ENCODE data around the gene VRK3.
"Not testable (repeated sequence)": the region's sequence is repeated elsewhere in the genome, so short reads cannot be mapped to it uniquely, and the experiment has no call there.

The VRK3 gene

DNA sequence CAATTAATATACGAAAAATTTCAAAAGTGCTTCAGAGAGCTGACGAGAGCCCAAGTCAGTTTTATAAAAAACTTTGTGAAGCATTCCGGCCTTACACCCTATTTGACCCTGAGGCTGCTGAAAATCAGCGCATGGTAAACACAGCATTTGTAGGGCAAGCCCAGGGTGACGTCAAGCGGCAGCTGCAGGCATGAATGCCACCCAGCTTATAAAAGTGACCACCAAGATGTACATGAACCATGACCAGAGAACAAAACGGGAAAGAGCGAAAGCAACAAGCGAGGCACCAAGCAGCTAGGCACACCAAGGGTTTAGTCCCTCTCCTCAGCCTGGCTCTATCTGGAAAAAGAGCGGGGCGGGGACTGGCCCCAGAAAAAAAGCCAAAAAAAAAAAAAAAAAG, 70.2 kb downstream of the VRK3 start:
- DNase-seq (ENCODE audit: low read depth, low spot score) = no peak

DNA sequence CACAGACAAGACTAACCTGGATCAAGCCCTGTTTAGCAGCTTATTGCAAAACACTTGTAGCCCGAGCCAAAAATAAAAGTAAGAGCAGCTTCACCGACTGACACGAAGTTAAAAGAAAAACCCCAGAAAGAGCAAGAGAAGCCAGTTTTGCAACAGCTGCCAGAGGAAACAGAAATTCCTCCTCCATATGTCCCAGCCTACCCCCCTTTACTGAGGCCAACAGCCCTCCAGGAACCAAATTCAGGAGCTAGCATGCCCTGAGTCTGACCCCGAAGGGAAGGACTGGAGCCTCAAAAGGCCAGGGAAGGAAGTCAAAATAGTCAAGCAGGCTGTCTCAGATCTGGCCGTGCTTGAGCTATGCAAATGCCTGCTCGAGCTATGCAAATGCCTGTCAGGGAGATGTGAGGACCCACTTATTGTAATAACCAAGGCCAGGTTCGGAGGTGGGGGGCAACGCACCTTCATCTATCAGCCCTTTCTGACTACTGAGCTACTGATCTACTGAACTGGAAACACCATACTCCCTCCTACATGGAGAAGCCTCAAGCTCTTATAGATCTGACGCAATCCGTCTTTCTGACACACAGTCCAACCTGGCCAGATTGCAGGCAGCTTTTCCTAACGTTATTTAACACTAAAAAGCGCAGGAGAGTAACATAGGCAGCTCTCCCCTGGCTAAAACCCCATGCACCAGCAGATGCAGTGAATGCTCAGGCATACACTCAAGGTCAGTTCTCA, 70.9 kb downstream of the VRK3 start:
- no peak for DNase-seq (ENCODE audit: low read depth, low spot score)

DNA sequence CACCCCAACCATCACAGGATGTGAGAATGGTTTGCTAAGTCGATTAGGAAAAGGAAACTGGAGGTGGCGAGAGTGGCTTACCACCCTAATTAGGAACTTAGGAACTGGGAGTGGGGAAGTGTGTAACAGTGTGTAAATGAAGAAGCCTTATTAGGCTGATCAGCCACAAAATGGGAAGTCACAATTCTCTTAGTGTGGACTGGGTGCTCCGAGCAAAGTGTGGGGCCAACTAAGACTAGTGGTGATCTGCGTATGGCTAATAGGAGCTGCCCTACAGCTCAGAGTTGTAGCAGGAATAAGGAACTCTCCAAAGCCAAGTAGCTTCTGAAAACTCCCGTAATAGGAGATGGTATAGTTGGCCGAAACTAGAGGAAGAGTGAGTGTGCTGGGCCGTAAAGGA, 71.8 kb downstream of the VRK3 start:
- no peak for DNase-seq (ENCODE audit: low read depth, low spot score)

DNA sequence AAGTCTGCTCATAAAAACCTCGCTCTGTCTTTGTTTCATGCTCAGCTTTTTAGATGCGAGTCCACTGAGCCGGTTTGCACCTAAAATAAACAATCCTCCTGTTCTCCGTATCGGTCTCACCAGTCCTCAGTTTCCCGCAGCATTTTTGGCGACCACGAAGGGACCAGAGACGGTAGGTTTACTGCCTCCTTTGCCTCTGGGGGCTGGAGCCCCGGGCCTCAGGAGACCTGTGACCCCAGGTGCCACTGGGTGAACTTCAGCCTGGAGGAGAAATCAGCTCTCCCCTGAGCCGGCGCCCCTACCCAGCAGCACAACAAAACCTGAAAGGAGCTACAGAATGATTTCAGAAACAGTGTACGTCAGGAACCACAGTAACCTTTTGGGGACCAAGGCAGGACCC, 72.3 kb downstream of the VRK3 start:
- no peak for DNase-seq (ENCODE audit: low read depth, low spot score)

DNA sequence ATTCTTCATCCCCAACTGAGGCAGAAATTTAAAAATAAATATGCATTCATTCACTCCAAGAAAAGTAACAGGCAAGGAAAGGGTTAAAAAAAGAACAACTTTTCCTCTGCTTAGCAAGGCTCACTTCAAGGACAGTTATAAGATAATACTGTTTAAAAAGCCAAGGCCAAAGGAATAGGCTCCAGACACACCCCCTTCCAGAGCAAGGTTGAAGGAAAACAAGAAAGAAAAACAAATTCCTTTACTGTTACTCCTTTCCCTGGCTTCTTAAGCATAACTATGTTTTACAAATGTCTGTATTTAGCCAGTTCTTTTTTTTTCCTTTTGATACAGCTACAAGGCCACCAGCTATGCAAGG, 72.7 kb downstream of the VRK3 start:
- no peak for DNase-seq (ENCODE audit: low read depth, low spot score)

DNA sequence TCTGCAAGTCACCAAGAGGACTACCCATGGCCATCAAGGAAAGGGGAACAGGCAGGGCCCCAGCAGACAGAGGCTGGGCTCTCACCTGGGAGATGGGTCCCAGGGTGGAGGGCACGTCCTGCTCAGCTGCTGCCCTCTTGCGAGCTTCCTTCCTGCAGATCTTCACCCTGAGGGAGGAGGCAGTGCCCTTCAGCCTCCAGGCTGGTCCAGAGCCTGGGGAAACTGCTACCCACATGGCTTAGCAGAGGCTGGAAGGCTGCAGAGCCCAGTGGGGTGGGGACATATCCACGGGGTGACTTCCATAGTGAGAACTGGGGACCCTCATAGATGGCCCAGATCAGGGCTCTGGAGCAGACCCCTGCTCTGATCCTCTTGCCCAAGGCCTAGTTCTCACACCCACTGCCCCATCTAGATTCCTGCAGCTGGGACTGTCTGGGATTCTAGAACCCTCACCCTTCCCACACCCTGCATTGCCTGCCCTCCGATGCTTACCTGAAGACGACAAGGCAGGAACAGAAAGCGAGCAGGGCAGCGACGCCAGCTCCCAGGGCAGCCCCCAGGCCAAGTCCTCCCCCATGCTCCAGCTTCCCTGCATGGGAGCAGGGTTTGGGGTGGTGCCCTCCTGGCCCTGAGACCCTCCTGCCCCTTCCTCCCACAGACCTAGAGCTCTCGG, 73.2 kb downstream of the VRK3 start:
- DNase-seq (ENCODE audit: low read depth, low spot score) = no peak

DNA sequence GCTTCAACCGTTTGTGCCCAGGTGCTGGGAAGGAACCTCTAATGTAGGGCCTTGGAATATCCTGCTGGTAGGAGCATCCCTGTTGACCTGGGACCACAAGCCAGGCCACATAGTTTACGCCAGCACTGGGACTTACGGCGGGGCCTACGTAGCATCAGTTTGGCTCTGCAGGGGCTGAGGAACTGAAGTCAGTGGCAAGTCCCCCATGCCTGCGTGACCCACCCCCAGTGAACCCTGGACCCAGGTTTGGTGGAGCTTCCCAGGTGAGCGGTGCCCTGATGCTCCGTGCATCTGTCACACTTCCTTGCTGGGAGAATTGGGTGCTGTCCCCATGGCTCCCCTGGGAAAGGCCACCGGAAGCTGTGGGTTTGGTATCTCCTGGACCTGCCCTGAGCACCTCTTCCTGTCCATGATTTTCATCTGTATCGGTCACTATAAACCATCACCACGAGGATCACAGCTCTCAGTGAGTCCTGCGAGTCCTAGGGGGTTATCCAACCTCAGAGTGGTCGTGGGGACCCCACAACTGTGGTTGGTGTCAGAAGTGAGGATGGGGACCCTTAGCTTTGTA, 74.1 kb downstream of the VRK3 start:
- no peak for DNase-seq (ENCODE audit: low read depth, low spot score)

DNA sequence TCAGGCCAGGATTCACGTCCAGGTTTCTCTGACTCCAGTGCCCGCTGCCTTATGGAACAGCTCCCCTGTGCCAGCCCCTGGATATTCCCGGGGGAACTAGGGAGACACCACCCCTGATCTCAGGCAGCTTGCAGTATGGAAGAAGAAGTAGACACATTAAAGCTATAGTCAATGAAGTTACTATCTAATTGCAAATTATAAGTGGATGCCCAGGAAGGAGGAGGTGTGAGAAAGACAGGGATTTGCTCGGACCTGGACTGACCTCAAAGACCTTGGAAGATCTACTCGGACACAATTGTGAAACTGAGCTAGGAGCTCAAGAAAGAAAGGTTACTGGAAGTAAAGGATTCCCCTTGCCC, 74.6 kb downstream of the VRK3 start:
- DNase-seq (ENCODE audit: low read depth, low spot score) = no peak

DNA sequence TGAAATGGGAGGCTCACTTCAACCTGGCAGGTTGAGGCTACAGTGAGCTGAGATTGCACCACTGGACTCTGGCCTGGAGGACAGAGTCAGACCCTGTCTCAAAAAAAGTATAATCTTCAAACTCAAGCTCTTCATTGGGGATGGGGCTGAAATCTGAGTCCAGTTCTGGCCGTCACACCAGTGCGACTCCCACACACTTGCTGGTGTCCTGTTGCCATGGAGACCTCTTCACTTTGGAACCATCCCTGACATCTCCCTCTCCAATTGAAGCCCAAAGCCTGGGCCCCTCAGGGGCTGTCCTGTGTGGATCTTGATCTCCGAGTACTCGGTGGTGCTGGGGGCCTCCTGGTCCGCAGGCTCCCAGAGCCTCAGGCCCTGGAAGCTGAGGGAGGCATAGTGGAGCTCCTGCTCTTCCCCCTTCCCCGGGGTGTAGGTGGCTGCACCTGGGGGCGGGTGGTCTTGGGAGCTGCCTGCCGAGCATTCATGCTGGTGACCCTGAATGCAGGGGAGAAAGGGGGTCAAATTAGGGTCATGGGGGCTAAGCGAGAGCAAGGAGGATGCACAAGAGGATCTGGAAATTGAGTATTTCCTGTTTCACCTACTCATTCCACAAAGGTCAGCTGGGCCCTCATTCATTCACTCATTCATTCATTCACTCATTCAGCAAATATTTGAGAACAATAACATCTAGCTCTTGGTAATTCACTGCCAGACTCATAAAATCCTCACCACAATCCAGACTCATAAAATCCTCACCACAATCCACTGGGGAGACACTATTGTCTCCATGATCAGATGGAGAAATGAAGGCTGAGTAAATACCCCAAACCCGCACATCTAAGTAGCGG, 75.2 kb downstream of the VRK3 start:
- no peak for DNase-seq (ENCODE audit: low read depth, low spot score)

DNA sequence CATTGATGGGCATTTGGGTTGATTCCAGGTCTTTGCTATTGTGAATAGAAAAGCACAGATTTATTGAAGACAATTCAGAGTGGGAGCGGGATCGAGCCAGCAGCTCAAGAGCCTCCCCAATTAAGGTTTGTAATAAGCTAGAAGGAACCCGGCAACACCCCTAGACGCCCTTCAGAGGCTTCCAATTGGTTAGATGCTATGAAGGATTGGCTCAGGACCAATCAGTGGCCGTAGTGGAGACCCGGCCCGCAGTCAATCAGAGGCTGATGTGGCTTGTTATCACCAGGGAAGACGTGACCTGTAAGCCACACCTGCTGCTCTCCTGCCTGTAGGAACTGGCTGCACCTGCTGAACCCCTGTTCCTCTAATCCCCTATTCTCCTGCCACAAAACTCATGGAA, 78.8 kb downstream of the VRK3 start:
- DNase-seq (ENCODE audit: low read depth, low spot score) = no peak

DNA sequence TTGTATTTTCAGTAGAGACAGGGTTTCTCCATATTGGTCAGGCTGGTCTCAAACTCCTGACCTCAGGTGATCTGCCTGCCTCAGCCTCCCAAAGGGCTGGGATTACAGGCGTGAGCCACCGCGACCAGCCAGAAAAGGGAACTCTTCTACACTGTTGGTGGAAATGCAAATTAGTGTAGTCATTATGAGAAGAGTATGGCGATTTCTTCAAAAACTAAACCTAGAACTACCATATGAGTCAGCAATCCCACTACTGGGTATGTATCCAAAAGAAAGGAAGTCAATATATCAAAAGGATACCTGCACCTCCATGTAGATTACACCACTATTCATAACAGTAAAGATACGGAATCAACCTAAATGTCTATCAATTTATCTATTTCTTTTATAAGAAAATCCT, 80.6 kb downstream of the VRK3 start:
- not testable (repeated sequence) for DNase-seq (ENCODE audit: low read depth, low spot score)

DNA sequence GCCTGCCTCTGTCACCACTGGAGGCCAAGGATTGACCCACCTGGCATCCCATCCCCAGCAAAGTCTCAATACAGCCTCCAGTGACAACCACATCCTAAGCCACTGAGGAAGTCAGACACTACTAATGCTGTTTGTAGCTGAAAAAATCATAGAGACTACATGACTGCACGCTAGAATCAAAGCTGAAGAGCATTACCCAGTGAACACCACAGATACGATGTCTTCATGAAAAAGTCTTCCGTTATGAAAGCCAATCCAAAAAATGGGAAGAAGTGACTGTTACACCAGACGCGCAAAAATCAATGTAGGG, 84.7 kb downstream of the VRK3 start:
- no peak for DNase-seq (ENCODE audit: low read depth, low spot score)

DNA sequence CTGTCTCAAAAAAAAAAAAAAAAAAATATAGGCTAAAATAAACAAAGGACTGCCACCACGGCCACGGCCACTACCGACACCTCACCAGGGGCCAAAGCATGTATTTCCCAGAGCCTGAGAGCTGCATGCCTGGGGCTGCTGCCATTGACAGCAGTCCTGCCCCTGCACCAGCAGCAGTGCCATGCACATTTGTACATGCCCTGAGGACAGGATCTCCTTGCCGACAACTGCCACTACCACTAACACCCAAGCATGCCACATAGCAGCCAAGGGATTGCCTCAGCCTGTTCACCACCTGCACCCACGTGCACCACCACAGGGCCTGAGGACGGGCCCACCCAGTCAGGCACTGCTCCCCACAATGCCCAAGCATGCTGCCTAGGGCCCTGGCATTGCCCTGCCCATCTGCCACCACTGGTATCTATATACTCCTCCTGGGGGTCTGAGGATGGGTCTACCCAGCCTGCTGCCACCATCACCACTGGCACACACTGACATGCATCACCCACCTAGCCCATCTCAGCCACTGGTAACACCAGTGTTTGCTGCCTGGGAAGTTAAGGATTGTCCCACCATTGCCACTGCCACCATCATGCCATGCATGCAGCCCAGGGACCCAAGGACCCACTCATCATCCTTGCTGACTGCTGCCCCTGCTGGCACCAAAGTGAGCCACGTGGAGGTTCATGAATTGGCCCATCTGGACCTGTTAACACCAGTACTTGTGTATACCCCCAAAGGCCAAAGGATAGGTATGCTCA, 85.3 kb downstream of the VRK3 start:
- no peak for DNase-seq (ENCODE audit: low read depth, low spot score)

DNA sequence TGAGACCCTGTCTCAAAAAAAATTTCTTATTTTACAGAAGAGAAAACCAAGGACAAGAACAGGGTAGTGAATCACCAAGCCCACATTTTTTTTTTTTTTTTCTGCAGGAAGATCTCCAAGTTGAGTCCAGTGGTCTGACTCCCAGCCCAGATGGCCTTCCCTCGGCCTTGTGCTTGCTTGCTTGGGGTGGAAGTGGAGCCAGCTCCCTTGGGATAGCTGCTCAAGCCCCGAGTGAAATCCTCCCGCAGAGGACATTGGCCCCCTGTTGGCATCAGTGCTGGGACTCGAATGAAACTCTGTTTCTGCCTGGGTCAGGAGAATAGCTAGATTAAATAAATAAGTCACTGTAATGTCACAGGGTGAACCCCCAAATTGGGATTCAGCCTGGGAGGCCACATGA, 86.5 kb downstream of the VRK3 start:
- no peak for DNase-seq (ENCODE audit: low read depth, low spot score)

DNA sequence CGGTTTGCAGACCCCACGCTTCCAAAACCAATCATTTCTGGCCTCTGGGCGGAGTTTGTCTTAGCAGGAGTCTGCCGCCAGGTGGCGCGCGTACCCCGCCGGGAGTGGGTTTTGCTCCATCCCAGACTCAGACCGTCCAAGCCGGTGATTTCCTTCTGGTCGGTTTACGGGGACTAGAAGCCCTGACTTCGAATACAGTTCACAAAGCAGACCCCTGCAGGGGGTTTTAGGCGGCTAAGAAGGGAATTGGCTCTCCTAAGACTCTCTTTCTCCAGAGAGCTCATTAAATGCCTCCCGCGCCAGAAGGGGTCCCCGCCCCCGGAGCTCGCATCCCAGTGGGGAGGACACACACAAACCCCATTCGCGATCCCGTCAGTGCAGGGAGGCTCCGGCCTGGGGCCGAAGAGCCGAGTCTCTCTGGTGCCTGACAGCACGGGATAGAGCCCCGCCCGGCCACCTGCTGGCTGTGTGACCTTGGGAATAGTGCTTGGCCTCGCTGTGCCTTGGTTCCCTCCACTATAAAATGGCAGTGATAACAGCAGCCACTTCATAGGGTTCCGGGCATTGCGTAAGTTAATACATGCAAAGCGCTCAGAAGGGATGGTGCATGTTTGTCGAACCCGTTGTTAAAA, 87.3 kb downstream of the VRK3 start:
- DNase-seq (ENCODE audit: low read depth, low spot score) = peak; percentile 62

DNA sequence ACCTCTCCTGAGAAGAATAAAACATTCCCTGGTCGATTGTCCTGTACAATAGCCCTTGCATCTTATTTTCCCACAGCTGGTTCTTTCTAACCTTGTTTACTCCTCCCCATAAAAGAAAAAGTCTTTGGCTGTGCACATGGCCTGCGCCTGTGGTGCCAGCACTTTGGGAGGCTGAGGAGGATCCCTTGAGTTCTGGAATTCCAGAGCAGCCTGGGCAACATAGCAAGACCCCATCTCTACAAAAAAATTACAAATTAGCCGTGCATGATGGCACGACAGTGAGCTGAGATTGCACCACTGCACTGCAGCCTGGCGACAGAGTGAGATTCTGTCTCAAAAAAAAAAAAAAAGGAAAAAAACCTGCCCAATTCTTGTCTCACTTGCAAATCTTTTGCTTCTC, 88.6 kb downstream of the VRK3 start:
- no peak for DNase-seq (ENCODE audit: low read depth, low spot score)

DNA sequence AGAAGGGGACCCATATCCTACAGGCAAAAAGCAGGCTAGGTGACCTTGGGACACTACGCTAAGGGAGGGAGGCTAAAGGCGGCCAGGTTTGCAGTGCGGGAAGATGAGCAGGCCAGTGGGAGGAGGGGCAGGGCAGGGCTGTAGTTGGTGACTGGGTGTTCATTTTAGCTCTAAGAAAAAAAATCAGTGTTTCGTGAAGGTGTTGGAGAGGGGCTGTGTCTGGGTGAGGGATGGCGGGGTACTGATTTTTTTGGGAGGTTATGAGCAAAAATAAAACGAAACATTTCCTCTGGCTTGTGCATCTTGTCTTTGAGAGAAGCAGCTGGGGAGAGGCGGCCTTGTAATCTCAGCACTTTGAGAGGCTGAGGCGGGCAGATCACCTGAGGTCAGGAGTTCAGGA, 91.5 kb downstream of the VRK3 start:
- DNase-seq (ENCODE audit: low read depth, low spot score) = no peak

DNA sequence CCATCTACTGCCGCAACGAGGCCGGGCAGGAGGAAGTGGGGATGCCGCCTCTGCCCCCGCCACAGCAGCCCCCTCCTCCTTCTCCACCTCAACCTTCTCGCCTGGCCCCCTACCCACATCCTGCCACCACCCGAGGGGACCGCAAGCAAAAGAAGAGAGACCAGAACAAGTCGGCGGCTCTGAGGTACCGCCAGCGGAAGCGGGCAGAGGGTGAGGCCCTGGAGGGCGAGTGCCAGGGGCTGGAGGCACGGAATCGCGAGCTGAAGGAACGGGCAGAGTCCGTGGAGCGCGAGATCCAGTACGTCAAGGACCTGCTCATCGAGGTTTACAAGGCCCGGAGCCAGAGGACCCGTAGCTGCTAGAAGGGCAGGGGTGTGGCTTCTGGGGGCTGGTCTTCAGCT, 92.4 kb downstream of the VRK3 start:
- no peak for DNase-seq (ENCODE audit: low read depth, low spot score)

DNA sequence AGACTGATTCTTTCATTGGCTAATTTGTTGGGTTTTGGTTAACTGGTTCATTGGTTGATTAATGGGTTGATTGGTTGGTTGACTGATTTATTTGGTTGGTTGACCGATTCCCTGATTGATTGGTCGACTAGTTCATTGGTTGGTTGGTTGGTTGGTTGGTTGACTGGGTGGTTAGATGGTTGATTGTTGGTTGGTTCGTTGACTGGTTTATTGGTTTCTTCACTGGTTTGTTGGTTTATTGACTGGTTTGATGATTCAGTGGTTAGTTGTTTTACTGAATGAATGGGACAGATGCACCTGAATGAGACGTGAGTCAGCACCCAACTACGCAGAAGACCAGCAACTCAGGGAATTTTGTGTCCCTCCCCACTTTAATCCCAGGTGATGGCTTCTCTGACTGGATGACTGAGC, 93.1 kb downstream of the VRK3 start:
- no peak for DNase-seq (ENCODE audit: low read depth, low spot score)

DNA sequence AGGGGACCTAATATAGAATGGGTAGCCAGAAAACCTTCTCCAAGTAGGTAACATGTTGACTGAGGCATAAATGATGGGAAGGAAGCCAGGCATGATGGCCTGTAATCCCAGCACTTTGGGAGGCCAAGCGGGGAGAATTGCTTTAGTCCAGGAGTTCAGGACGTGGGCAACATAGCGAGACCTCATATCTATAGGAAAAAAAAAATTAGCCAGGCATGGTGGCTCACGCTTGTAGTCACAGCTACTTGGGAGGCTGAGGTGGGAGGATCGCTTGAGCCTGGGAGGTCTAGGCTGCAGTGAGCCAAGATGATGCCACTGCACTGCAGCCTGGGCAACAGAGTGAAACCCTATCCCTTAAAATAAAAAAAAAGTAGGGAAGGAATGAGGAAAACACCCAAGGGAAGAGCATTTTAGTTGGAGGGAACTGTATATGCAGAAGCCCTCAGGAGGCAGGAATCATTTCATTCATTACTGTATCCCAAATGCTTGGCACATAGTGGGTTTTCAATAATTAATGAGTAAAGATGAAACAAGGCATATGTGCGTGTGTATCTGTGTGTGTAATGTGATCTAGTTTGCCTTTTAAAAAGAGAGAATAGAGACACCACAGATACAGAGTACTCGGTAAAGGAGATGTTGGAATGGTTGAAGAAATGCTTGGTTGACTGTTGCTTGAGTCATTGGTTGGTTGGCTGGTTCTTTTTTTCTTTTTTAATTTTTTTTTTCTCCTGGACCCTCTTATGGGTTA, 93.7 kb downstream of the VRK3 start:
- no peak for DNase-seq (ENCODE audit: low read depth, low spot score)
